Activated naive CD4-positive, alpha-beta T cell treated with anti-CD3 and anti-CD28 coated beads, Interleukin-2, amount 50 U/mL, for 24 hours (primary cell): ENCODE data around the gene SNED1.
"Not testable (repeated sequence)": the region's sequence is repeated elsewhere in the genome, so short reads cannot be mapped to it uniquely, and the experiment has no call there.

Source experiments
- H3K27ac Mint-ChIP-seq: one replicate; pipeline ENCODE4 v1.8.0; 2021; ENCODE audit warnings: mild to moderate bottlenecking, mixed read lengths
- H3K27me3 Mint-ChIP-seq: one replicate; pipeline ENCODE4 v1.8.0; 2021; ENCODE audit warnings: mixed read lengths
- H3K36me3 Mint-ChIP-seq: one replicate; pipeline ENCODE4 v1.8.0; 2021; ENCODE audit warnings: mixed read lengths
- H3K4me1 Mint-ChIP-seq: one replicate; pipeline ENCODE4 v1.8.0; 2021; ENCODE audit warnings: mixed read lengths
- H3K4me3 Mint-ChIP-seq: one replicate; pipeline ENCODE4 v1.8.0; 2021; ENCODE audit warnings: mild to moderate bottlenecking, mixed read lengths
- H3K9me3 Mint-ChIP-seq: one replicate; pipeline ENCODE4 v1.8.0; 2021; ENCODE audit warnings: mixed read lengths

SNED1 gene

DNA sequence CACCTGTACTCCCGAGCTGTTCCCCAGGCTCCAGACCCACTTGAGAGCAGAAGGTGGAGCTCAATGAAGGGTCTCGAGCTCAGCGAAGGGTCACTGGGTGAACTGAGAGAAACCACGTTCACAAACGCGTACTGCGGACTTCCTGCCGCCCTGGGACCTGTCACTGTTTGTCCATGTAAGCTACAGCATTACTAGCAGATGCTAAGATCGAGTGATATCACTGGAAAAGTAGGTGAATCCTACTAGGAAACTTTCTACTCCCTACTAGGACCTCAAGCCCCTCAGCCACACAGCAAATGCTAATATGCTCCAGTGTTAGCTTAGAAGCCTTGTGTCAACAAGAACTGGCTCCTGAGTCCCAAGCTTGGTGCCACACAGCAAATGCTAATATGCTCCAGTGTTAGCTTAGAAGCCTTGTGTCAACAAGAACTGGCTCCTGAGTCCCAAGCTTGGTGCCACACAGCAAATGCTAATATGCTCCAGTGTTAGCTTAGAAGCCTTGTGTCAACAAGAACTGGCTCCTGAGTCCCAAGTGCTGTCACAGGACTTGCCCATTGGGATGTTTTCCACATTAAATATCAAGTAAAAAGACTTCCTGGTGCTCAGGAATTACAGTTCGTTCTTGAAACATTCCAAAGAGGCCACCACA is 94.8 kb downstream of the SNED1 start:
- H3K4me1 Mint-ChIP-seq: peaks cover 62% of the 10 kb centered on the region

DNA sequence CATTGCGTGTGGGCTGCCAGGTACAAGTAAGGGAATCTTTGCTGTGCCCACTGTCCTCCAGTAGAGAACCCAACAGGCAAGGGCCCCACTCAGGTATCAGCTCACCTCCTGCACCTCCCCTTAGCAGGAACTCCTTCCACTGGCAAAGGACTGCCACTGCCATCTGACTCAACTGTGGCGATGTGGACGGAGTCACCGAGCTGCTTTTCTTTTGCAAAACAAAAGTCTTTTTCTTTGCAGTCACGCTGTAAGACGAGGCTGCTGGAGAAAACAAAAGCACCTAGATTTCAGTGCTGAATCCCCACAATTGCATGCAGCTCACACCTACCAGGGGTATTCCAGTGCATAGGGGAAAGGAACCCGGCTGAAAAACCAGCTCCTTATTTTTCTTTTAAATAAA is 95.8 kb downstream of the SNED1 start:
- Mint-ChIP-seq H3K27ac (peak overlapping the region; percentile 73), H3K4me3 (no peak overlapping the region), H3K27me3 (no peaks in the 10 kb centered on the region), H3K9me3 (no peaks in the 10 kb centered on the region), H3K36me3 (peaks cover 23% of the 10 kb centered on the region), H3K4me1 (peaks cover 67% of the 10 kb centered on the region)

More for the DNA sequence above, 94.8 kb downstream of the SNED1 start:
- H3K27me3 Mint-ChIP-seq, H3K9me3 Mint-ChIP-seq, H3K4me3 Mint-ChIP-seq, H3K27ac Mint-ChIP-seq: not testable (repeated sequence)
- peaks cover 19% of the 10 kb centered on the region for H3K36me3 Mint-ChIP-seq

DNA sequence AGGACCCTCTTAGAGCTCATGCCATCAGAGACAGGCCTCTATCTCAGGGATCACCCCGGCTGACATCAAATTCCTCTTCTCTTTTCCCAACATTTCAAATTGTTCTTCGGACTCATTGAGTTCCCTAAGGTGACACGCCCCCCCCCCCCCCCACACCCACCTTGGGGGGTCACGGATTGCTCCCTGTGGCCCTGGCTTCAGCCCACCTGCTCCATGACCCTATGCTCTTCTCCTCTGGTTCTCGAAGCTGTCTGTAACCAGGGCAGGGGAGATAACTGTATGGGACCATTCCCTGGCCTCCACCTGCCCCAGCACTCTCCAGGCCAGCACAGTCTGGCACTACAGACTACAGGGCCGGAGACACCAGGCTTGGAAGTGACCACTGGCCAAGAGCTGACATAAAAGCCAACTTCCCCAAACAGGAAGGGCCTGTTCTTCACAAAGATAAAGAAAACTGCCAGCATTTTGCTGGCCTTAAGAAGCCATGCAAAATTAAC is 96.6 kb downstream of the SNED1 start:
- peaks cover 70% of the 10 kb centered on the region for H3K4me1 Mint-ChIP-seq
- H3K4me3 Mint-ChIP-seq: no peak overlapping the region
- no peaks in the 10 kb centered on the region for H3K9me3 Mint-ChIP-seq
- H3K36me3 Mint-ChIP-seq: peaks cover 26% of the 10 kb centered on the region
- H3K27ac Mint-ChIP-seq: no peak overlapping the region
- H3K27me3 Mint-ChIP-seq: no peaks in the 10 kb centered on the region

DNA sequence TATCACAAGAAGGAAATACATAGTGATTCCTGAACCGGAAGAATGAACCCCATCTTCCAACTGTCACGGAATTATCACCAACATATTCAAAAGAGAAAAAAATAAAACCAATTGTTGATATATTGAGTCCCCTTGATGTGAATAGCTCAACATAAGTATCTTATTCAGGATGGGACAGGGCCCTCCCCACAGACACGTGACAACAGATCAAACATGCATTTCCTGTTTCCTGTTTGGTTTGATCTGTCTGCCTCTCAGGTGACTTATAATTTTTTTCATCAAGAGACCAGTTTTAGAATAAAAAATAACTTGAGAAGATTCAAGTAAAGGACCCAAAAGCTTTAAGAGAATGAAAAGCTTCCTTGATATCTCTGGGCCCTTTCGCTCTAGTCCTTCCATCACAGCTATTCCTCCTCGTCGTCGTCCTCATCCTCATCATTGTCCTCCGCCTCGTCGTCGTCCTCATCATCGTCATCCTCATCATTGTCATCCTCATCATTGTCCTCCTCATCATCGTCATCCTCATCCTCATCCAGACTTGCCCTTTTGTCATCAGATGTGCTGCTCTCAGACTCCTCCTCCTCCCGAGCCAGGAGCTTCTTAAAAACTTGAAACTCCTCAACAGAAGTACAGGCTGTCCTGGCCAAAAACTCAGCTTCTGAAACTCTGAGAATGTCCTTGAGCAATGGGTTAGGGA is 97.3 kb downstream of the SNED1 start:
- Mint-ChIP-seq H3K4me1 (peaks cover 74% of the 10 kb centered on the region), H3K27me3 (no peaks in the 10 kb centered on the region), H3K9me3 (no peaks in the 10 kb centered on the region), H3K4me3 (peak overlapping the region; percentile 57), H3K36me3 (peaks cover 24% of the 10 kb centered on the region), H3K27ac (peak overlapping the region; percentile 68)

DNA sequence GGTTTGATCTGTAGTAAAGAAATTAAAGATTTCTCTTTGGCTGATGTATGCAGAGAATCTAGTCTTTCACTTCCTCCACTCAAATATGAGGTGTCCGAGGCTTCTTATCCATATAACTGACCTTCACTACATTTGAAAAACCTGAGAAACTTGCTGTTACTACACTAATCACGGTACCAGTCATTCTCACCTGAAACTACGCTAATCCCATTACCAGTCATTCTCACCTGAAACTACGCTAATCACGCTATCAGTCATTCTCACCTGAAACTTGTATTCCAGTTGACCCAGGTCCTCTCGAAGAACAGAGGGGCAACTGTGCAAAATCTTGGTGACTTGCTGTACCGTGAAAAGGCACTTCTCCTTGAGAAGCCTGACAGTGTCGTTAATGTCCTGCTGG is 98.6 kb downstream of the SNED1 start:
- Mint-ChIP-seq H3K27ac (no peak overlapping the region), H3K9me3 (no peaks in the 10 kb centered on the region), H3K36me3 (peaks cover 24% of the 10 kb centered on the region), H3K4me3 (no peak overlapping the region), H3K4me1 (peaks cover 74% of the 10 kb centered on the region), H3K27me3 (no peaks in the 10 kb centered on the region)

DNA sequence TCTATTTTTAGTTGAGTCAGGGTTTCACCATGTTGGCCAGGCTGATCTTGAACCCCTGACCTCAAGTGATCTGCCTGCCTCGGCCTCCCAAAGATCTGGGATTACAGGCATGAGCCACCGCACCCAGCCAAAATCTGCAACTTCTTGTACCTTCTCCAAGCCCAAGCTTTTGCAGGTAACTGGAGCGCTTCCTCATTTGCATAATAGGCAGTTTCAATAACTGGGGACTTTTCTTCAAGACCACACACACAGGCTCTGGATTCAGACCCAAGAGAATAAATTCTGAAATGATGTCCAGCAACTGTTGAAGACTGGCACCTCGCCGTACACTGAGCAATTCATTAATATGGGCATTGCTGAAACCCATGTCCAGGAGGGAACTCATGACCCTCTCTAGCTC is 100.8 kb downstream of the SNED1 start:
- peak overlapping the region; percentile 37 for H3K4me3 Mint-ChIP-seq
- peaks cover 79% of the 10 kb centered on the region for H3K4me1 Mint-ChIP-seq
- H3K27me3 Mint-ChIP-seq: no peaks in the 10 kb centered on the region
- peaks cover 24% of the 10 kb centered on the region for H3K36me3 Mint-ChIP-seq
- H3K9me3 Mint-ChIP-seq: no peaks in the 10 kb centered on the region
- H3K27ac Mint-ChIP-seq: no peak overlapping the region

DNA sequence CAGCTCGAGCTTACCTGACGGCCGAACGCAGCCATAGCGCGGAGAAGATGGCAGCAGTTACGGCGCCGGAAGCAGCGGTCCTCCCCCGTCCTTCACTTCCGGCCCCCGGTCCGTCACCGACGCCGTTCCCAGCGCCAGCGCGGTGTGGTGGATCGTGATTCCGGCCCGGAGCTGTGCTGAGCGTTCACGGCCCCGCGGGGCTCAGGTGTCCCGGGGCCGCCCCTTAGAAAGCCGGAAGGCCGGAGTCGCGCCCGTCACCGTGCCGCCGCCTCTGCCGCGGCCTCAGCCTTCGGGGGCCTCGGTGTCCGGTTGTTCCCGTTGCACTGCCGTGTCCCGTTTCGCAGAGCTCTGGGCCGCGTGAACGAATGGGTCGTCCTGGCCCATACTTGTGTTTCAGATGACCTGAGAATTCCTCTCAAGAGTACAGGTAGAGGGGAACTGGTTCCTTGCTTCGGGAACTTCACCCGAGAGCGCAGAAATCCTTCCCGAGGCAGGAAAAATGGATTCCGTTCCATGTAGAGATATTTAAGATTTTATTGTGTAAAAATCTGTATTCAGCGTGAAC is 103.9 kb downstream of the SNED1 start, which contains the start of gene MTERF4:
Gene MTERF4 (minus strand): TSS at position 49 of the 565 bp plus-strand sequence. CDS start 14 bp downstream, at position 35.
- Mint-ChIP-seq H3K27me3 (no peaks in the 10 kb centered on the region), H3K9me3 (no peaks in the 10 kb centered on the region), H3K36me3 (peaks cover 11% of the 10 kb centered on the region), H3K4me1 (peaks cover 58% of the 10 kb centered on the region), H3K27ac (peak within 1 kb of the TSS; percentile 98), H3K4me3 (peak within 1 kb of the TSS; percentile 97)

DNA sequence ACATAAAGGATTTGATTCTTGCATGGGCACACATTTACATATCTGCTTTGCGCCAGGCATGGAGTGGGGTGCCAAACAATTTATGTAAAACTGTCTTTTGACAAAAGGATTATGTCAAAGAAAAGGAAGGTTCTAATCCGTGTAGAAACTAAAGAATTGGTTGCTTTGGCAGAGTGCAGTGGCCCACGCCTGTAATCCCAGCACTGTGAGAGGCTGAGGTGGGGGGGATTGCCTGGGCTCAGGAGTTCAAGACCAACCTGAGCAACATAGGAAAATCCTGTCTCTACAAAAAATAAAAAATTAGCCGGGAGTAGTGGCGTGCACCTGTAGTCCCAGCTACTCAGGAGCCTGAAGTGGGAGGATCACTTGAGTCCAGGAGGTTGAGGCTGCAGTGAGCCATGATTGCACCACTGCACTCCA is 104.8 kb downstream of the SNED1 start:
- peaks cover 57% of the 10 kb centered on the region for H3K4me1 Mint-ChIP-seq
- peak overlapping the region; percentile 97 for H3K4me3 Mint-ChIP-seq
- H3K9me3 Mint-ChIP-seq: no peaks in the 10 kb centered on the region
- H3K27me3 Mint-ChIP-seq: no peaks in the 10 kb centered on the region
- H3K36me3 Mint-ChIP-seq: peaks cover 7% of the 10 kb centered on the region
- H3K27ac Mint-ChIP-seq: peak overlapping the region; percentile 98

DNA sequence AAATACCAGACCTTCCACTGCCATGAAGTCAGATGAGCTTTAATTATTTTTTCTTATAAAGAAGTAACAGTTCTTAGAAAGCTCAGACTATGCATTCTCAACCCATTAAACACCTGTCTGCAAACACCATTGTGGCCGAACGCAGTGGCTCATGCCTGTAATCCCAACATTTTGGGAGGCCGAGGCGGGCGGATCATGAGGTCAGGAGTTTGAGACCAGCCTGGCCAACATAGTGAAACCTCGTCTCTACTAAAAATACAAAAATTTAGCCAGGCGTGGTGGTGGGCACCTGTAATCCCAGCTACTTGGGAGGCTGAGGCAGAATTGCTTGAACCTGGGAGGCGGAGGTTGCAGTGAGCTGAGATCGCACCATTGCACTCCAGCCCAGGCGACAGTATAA is 106.2 kb downstream of the SNED1 start:
- H3K9me3 Mint-ChIP-seq, H3K27ac Mint-ChIP-seq, H3K4me3 Mint-ChIP-seq, H3K36me3 Mint-ChIP-seq, H3K27me3 Mint-ChIP-seq: not testable (repeated sequence)
- H3K4me1 Mint-ChIP-seq: peaks cover 55% of the 10 kb centered on the region

DNA sequence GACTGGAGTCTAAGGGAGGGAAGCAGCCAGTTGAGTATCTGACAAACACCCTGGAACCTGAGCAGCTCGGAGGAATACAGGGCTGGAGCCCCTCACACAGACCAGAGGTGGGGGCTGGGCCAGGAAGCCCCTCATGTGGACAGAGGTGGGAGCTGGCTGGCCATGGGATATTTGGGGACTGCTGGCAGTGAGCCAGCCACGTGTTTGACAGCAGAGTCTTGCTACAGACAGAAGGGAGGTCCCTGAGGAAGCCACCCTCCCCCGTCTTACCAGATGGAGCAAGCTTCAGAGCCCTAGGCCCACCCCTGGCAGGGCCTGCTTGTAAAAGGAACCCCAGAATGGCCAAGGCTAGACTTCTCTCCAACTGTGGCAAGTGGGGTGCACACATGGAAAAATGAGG is 107.2 kb downstream of the SNED1 start:
- Mint-ChIP-seq H3K27ac (peak overlapping the region; percentile 41), H3K36me3 (peaks cover 6% of the 10 kb centered on the region), H3K4me3 (no peak overlapping the region), H3K9me3 (no peaks in the 10 kb centered on the region), H3K4me1 (peaks cover 53% of the 10 kb centered on the region), H3K27me3 (no peaks in the 10 kb centered on the region)

DNA sequence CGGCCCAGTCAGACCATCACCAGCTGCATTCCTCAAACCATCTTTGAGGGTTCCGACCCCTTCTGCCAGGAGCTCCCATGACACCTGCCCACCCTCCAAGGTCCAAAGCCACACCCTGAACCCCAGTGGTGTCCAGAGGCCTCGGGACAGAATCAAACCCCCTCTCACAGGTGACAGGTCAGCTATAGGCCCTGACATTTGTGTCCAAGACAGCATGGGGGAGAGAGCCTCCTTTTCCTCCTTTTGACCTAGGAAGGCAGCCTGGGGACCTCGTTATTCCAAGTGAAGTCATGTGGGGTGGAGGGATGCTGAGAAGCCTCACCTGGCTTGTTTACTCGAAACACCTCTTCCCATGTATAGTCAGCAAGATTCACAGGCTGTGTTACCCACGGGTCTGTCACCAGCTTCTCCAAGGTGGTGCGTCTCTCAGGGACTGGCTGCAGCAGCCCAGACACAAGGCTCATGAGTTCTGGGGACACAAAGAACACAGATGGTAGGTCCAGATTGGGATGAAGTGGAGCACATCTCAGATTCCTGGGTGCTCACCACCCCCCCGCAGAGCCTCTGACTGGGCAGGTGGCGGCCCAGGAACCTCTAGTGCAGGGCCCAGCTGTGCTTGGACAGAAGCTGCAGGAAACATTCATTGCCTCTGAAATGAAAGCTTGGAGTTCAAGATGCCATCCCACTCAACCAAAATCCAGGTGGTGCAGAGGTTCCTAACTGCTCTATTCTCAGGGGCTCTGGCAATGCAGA is 108.8 kb downstream of the SNED1 start:
- peaks cover 6% of the 10 kb centered on the region for H3K36me3 Mint-ChIP-seq
- H3K4me3 Mint-ChIP-seq: no peak overlapping the region
- H3K27me3 Mint-ChIP-seq: no peaks in the 10 kb centered on the region
- no peaks in the 10 kb centered on the region for H3K9me3 Mint-ChIP-seq
- H3K4me1 Mint-ChIP-seq: peaks cover 58% of the 10 kb centered on the region
- H3K27ac Mint-ChIP-seq: peak overlapping the region; percentile 95

DNA sequence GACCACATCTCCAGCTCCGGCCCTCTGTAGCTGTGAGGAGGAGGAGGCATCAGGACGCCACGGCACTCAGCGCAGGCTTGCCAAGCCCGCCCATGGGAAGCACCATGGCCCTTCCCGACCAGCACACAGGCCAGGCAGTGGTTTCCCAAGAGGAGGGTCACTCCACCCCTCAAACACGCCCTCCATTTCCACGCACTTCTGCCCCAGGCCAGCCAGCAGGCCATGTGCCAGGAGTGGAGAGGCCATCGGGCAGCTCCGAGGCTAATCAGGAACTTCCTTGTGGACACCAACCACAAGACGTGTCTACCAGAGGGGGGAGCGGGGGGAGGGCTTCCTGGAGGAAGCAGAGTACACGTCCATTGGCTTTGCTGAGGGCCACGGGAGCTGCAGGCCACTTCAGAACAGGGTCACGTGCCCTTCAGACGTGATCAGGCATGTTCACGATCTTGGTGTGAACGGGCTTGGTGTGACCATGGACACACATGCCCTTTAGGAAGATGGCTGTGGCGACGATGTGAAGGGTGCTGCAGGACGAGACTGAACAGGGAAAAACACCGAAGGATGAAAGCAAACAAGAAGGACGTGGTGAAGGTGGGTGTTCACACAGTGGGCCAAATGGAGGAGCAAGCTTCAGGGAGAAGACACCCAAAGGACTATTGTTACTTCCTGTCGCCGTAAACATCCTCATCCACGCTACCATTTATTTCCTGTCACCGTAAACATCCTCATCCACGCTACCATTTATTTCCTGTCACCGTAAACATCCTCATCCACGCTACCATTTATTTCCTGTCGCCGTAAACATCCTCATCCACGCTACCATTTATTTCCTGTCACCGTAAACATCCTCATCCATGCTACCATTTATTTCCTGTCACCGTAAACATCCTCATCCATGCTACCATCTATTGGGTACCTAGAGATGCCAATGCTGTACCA is 110.1 kb downstream of the SNED1 start:
- Mint-ChIP-seq H3K27me3 (no peaks in the 10 kb centered on the region), H3K4me1 (peaks cover 54% of the 10 kb centered on the region), H3K27ac (peak overlapping the region; percentile 97), H3K4me3 (peak overlapping the region; percentile 74), H3K9me3 (no peaks in the 10 kb centered on the region), H3K36me3 (peaks cover 6% of the 10 kb centered on the region)

DNA sequence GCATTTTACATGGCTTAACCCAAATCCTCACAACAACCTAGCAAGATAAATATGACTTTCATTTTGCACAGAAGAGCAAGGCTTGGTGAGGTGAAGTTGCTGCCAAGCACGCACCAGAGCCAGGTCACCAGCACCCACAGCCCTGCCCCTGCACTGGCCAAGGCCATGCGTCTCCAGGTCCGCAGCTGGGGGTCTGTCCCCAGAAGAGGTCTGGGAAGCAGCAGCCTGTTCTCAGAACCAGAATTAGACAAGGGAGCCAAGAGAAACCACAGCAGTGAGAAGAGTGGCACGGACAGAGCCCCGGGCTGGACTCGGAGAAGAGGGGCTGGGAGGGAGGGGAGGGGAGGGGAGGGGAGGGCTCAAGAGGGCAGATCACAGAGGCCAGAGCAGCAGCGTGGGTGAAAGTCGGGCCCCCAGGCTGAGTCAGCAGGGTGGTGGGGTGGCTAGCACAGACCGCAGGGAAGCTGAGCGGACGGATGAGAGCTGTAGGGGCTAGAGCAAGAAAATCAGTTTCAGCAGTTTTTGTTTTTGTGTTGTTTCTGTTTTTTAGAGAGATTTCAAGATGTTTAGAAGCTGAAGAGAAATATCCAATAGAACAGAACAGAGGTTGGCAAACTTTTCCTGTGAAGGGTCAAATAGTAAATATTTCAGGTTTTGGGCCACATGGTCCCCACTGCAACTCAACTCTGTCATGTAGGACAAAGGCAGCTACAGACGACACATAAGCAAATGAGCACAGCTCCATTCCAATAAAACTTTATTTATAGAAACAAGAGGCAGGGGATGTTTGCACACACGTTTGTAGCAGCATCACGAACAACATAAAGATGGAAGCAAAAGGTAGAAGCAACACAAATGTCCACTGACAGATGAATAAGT is 111.0 kb downstream of the SNED1 start:
- Mint-ChIP-seq H3K36me3 (peaks cover 6% of the 10 kb centered on the region), H3K27me3 (no peaks in the 10 kb centered on the region), H3K4me3 (peak overlapping the region; percentile 74), H3K4me1 (peaks cover 54% of the 10 kb centered on the region), H3K9me3 (no peaks in the 10 kb centered on the region), H3K27ac (peak overlapping the region; percentile 97)

DNA sequence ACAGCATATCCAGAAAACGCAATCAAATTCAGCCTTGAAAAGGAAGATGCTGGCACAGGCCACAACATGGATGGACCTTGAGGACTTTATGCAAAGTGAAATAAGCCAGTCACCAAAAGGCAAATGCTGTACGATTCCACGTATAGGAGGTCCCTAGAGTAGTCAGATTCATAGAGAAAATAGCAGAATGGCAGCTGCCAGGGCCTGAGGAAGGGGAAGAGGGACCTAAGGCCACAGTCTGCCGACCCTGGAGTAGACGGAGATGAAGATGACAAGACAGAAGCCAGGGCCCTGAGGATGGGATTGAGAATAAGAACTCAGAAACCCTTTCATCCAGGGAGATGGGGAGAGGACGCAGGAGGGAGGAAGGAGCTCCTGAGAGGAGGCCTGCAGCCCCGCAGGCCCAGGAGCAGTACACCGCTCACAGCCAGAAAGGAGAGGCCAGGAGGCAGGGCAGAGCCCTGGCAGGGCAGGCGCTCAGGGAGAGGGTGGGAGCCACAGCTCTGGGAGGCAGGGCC is 111.7 kb downstream of the SNED1 start:
- H3K4me1 Mint-ChIP-seq: peaks cover 54% of the 10 kb centered on the region
- H3K27ac Mint-ChIP-seq: peak overlapping the region; percentile 89
- peaks cover 10% of the 10 kb centered on the region for H3K36me3 Mint-ChIP-seq
- peak overlapping the region; percentile 62 for H3K4me3 Mint-ChIP-seq
- H3K9me3 Mint-ChIP-seq: no peaks in the 10 kb centered on the region
- H3K27me3 Mint-ChIP-seq: no peaks in the 10 kb centered on the region
